IPS-18a (cell line): ENCODE results near the gene GALNT2.

Experiments
- H3K27ac ChIP-seq: one replicate; pipeline ENCODE4 v1.5.1; 2013; ENCODE audit warnings: low read length
- H3K27me3 ChIP-seq: one replicate; pipeline ENCODE4 v1.6.1; 2013; ENCODE audit warnings: mild to moderate bottlenecking, low read length; ENCODE audit not compliant: control insufficient read depth, insufficient read depth
- H3K36me3 ChIP-seq: one replicate; pipeline ENCODE4 v1.6.1; 2013; ENCODE audit warnings: low read depth, low read length; ENCODE audit not compliant: control insufficient read depth
- H3K4me1 ChIP-seq: one replicate; pipeline ENCODE4 v1.6.1; 2013; ENCODE audit warnings: low read depth, low read length; ENCODE audit not compliant: control insufficient read depth
- H3K4me3 ChIP-seq: one replicate; pipeline ENCODE4 v1.5.1; 2013; ENCODE audit warnings: low read length
- H3K9ac ChIP-seq: one replicate; pipeline ENCODE4 v1.6.1; 2013; ENCODE audit warnings: mild to moderate bottlenecking, low read length, moderate library complexity
- H3K9me3 ChIP-seq: one replicate; pipeline ENCODE4 v1.6.1; 2013; ENCODE audit warnings: low read depth, low read length; ENCODE audit not compliant: control insufficient read depth

GALNT2 gene

DNA sequence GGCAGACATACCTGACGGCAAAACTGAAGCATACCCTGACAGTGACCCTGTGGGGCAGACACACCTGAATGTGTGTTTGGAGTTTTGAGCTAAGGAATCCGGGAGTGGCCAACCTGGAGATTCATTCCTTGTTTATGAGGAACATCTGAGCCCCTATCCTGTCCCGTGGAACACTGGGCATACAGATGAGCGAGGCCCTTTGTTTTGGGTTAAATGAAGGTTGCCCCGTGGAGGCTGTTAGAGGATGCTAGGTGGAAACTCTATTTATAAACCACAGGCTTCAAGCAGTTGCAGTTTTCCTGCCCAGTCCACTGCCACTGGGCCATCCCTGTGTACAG lies 18.1 kb downstream of the GALNT2 start:
- Histone ChIP-seq H3K27ac (no peak overlapping the region), H3K4me3 (no peak overlapping the region), H3K9ac (no peak overlapping the region), H3K4me1 (peaks cover 16% of the 10 kb centered on the region), H3K27me3 (no peaks in the 10 kb centered on the region), H3K9me3 (no peaks in the 10 kb centered on the region), H3K36me3 (no peaks in the 10 kb centered on the region)

DNA sequence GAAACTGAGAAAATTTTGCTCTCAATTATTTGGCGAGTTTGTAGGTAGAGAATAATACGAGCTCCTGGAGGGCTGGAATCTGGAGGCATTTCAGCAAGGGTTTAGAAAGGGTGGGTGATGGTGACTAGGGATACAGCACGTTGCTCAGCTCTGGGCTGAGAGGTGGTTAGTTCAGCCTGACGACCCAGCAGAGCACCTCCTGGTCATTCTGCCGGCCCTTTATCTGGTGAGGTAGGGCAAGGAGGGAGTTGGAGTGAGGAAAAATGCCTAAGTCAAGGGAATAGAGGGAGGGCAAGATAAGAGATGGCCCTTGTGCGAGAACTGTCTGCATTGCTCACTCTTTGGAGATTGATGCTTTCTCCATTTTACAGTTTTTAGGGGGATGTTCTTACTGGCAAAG lies 19.1 kb downstream of the GALNT2 start:
- no peaks in the 10 kb centered on the region for H3K36me3 ChIP-seq
- peaks cover 16% of the 10 kb centered on the region for H3K4me1 ChIP-seq
- H3K27ac ChIP-seq: no peak overlapping the region
- no peak overlapping the region for H3K4me3 ChIP-seq
- H3K9ac ChIP-seq: no peak overlapping the region
- no peaks in the 10 kb centered on the region for H3K9me3 ChIP-seq
- no peaks in the 10 kb centered on the region for H3K27me3 ChIP-seq

DNA sequence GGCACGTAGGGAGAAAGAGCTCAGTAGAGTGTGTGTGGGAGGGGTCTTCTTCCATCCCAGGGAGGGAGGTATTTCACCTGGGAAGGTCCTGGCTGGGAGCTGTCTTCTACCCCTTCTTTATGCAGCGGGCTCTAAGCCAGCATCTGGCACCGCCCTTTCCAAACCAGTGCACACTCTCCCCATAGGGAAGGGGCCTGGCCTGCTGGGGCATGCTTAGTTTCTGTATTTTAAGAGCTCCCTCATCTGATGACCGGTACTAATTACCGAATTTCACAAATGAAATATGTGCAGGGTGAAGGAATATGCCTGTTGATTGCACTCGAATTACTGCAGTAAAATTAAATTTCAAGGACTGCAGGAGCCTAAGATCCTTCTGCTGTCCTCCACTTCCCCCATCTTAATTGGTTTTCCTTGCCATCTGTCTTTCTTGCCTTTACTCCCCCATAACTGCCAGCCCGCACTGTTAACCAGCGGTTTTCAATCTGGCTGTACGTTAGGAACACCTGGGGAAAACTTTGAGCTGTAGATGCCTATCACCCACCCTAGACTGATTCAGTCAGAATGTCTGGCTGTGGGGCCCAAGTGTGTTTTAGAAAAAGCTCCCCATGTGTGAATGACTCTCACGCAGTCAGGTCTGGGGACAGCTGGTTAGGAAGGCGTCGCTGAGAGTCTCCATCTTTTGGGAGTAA lies 20.1 kb downstream of the GALNT2 start:
- no peaks in the 10 kb centered on the region for H3K9me3 ChIP-seq
- no peak overlapping the region for H3K27ac ChIP-seq
- no peak overlapping the region for H3K4me3 ChIP-seq
- H3K27me3 ChIP-seq: no peaks in the 10 kb centered on the region
- H3K4me1 ChIP-seq: peaks cover 16% of the 10 kb centered on the region
- H3K9ac ChIP-seq: no peak overlapping the region
- no peaks in the 10 kb centered on the region for H3K36me3 ChIP-seq

DNA sequence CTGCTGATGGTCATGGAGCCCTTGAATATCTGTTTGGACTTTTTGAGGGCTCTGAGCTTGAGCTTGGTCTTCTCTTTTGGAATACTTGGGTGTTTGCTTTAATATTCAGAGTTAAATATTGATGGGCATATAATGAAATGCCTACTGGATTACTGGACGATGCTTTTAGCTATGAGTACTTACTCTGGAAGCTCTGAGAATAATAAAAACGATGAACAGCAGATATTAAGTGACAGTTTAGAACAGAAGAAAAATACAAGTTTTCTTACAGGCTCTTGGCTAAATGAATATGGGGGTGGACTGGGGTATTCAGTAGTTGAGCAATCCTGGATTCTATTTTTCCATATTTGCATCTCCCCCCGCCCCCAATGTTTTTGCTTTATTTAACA lies 20.7 kb downstream of the GALNT2 start:
- no peak overlapping the region for H3K9ac ChIP-seq
- no peaks in the 10 kb centered on the region for H3K27me3 ChIP-seq
- no peak overlapping the region for H3K27ac ChIP-seq
- H3K9me3 ChIP-seq: no peaks in the 10 kb centered on the region
- peaks cover 16% of the 10 kb centered on the region for H3K4me1 ChIP-seq
- H3K36me3 ChIP-seq: no peaks in the 10 kb centered on the region
- no peak overlapping the region for H3K4me3 ChIP-seq

DNA sequence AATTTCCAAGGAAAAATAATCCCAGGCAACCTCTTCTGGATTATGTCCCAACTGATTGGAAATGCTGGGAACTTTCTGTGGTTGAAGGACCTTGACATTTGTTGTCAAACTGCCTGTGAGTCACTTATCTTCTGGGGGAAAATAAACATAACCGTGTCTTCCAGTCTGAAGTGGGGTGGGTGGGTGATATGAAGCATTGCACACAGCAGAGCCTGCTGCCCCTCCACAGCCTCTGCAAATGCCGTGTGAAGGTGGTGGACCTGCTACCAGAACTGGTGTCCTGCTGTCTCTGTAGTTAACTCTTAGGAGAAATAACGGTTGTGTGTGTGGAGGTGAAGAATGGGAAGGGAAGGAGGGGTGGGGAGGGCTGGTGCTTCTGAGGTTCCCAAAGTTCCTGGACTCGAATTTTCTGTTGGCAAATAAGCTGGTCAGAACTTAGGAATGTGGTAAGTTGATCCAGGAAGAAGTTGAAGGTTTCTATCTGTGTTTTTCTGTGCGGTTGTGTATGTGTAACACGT lies 23.2 kb downstream of the GALNT2 start:
- H3K4me1 ChIP-seq: peaks cover 16% of the 10 kb centered on the region
- H3K9ac ChIP-seq: no peak overlapping the region
- no peaks in the 10 kb centered on the region for H3K9me3 ChIP-seq
- no peaks in the 10 kb centered on the region for H3K27me3 ChIP-seq
- H3K4me3 ChIP-seq: no peak overlapping the region
- no peak overlapping the region for H3K27ac ChIP-seq
- no peaks in the 10 kb centered on the region for H3K36me3 ChIP-seq

DNA sequence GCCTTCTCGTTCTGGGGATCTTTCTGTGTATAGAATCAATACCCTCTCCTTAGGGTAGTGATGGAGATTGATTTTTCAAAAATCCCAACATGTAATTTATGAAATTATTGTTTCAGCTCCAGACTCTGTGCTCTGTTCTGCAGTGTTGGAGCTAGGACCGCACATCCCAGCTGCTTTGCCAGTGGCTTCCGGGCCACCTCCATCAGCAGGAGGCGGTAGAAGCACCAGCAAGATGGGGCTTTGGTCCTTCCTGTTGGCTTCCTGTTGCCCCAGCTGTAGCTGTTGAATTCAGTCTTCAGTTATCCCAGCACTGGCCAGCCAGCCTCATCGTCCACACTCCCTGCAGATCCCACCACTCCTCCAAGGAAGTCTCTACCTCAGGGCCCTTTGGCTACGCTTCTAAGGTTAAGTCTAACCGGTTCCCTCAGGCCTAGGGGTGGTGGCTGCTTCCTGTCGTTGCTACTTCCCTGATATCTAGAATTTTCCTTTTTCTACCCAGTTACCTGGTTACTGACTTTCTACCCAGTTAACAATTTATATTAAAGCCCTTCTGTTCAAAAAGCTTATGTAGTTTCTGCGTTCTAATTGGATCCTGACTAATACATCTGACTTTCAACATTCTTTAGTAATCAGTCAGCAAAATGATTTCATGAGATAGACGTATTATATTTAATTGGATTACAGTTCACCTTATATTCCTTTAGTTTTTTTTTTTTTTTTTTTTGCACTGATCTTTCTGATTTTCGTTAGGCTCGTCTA lies 24.6 kb downstream of the GALNT2 start:
- H3K9me3 ChIP-seq: no peaks in the 10 kb centered on the region
- no peak overlapping the region for H3K4me3 ChIP-seq
- no peak overlapping the region for H3K27ac ChIP-seq
- H3K27me3 ChIP-seq: no peaks in the 10 kb centered on the region
- H3K9ac ChIP-seq: no peak overlapping the region
- H3K4me1 ChIP-seq: peaks cover 18% of the 10 kb centered on the region
- H3K36me3 ChIP-seq: no peaks in the 10 kb centered on the region

DNA sequence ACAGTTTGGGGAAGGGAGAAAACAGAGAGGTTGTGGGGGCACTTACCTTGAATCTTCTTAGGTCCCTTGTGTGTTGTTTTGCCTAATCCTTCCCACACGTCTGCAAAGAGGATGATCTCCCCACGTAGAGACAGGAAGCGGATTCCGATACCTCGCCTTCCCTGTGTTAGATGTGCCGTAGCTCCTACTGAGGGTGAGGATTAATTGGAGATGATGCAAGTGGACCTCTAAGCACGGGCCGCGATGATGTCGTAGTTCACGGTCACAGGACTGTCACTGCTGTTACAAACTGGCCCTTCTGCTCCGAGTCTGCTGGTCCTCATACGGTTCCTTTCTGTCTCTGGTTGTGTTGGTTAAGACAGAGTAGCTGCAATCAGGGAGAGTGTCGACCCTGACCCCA lies 27.7 kb downstream of the GALNT2 start:
- Histone ChIP-seq H3K4me1 (peaks cover 9% of the 10 kb centered on the region), H3K9ac (no peak overlapping the region), H3K27ac (no peak overlapping the region)

DNA sequence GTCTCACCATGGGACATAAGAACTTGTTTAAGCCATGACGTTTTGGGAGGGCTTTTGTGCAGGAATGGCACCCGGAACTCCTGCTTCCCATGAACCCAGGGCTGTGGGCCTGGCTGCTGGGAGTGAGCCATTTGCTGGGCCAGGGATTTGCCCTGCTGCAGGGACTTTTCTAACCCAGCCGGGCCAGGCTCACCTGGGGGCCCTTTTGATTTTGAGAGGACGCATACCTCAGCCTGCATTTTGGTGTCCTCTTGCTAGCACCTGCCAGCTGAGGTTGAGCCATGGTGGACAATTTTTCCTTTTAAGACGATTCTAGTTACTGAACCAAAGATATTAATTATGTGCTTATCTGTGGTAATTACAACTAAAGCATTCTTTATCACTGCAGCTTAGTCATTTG lies 28.9 kb downstream of the GALNT2 start:
- Histone ChIP-seq H3K4me3 (no peak overlapping the region), H3K4me1 (peaks cover 9% of the 10 kb centered on the region), H3K9ac (no peak overlapping the region), H3K36me3 (no peaks in the 10 kb centered on the region), H3K27me3 (no peaks in the 10 kb centered on the region), H3K27ac (no peak overlapping the region), H3K9me3 (no peaks in the 10 kb centered on the region)

More for the DNA sequence above, 27.7 kb downstream of the GALNT2 start:
- Histone ChIP-seq H3K27me3 (no peaks in the 10 kb centered on the region), H3K36me3 (no peaks in the 10 kb centered on the region), H3K9me3 (no peaks in the 10 kb centered on the region), H3K4me3 (no peak overlapping the region)

DNA sequence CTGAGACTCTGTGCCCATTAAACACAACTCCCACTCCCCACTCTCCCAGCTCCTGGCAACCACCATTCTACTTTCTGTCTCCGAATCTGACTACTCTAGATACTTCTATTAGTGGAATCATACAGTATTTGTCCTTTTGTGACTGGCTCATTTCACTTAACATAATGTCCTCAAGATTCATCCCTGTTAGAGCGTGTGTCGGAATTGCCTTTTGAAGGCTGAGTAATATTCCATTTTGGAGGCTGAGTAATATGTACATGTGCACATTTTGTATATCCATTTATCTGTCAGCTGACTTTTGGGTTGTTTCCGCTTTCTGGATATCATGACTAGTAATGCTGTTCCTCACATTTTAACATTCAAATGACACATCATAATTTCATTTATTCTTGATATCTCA lies 30.3 kb downstream of the GALNT2 start:
- Histone ChIP-seq H3K27me3 (no peaks in the 10 kb centered on the region), H3K27ac (no peak overlapping the region), H3K9ac (no peak overlapping the region), H3K9me3 (no peaks in the 10 kb centered on the region), H3K4me3 (no peak overlapping the region), H3K4me1 (peaks cover 22% of the 10 kb centered on the region), H3K36me3 (no peaks in the 10 kb centered on the region)

DNA sequence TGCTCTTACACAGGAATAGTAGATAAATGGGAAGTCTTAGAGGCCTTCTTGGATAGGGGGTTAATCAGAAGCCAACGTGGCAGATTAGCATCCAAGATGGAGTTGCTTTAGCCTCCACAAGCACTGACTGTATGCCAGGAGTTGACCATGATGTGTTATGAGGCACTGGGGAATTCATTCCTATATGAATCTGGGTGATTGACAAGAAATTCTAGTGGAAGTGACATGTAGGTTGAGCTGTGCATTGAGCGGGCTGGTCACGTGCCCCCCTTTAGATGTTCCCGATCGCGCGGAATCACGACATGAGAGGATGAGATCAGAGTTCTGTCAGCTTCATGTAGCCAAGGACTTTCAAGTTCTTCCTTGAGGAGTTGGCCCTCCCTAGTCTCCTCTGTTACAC lies 31.7 kb downstream of the GALNT2 start:
- H3K27ac ChIP-seq: no peak overlapping the region
- H3K4me1 ChIP-seq: peaks cover 35% of the 10 kb centered on the region

DNA sequence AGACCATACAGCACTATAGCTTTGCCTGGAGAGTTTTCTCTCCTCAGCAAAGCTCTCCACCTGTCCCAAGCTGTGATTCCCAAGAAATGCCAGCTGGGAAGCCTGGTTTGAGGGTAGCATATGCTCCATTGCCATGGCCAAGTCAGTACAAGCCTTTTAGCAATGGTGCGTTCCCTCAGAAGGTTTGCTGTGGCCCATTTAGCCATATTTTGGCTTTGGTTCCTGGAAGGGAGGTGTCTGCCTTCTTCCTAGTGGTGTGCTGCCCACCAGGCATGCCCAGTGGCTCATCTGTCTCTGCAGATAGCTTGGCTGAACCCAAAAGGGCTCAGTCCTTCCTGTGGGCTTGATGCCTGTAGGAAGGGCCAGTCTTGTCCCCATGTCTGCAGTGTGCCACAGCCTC lies 32.4 kb downstream of the GALNT2 start:
- H3K9ac ChIP-seq: no peak overlapping the region
- no peaks in the 10 kb centered on the region for H3K36me3 ChIP-seq
- H3K4me1 ChIP-seq: peaks cover 43% of the 10 kb centered on the region

More for the DNA sequence above, 31.7 kb downstream of the GALNT2 start:
- H3K27me3 ChIP-seq: no peaks in the 10 kb centered on the region
- H3K36me3 ChIP-seq: no peaks in the 10 kb centered on the region
- no peak overlapping the region for H3K4me3 ChIP-seq
- H3K9me3 ChIP-seq: no peaks in the 10 kb centered on the region
- no peak overlapping the region for H3K9ac ChIP-seq

DNA sequence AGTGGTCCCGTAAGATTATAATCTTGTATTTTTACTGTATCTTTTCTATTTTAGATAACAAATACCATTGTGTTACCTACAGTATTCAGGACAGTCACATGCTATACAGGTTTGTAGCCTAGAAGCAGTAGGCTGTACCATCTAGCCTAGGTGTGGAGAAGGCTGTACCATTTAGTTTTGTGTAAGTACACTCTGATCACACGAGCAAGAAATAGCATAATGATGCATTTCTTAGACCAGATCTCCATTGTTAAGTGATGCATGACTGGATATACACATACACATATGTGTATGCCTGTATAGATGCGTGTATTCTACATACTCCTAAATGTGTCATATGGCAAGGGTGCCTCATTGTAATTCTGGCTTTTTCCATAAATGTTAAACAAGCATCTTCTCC lies 33.9 kb downstream of the GALNT2 start:
- Histone ChIP-seq H3K27me3 (no peaks in the 10 kb centered on the region), H3K9ac (no peak overlapping the region), H3K9me3 (no peaks in the 10 kb centered on the region), H3K36me3 (no peaks in the 10 kb centered on the region), H3K4me1 (peaks cover 47% of the 10 kb centered on the region), H3K4me3 (no peak overlapping the region), H3K27ac (no peak overlapping the region)

More for the DNA sequence above, 32.4 kb downstream of the GALNT2 start:
- Histone ChIP-seq H3K4me3 (no peak overlapping the region), H3K27me3 (no peaks in the 10 kb centered on the region), H3K9me3 (no peaks in the 10 kb centered on the region), H3K27ac (no peak overlapping the region)
